NB4 (cell line): ENCODE measurements around the gene PTGES3.

ENCODE experiments used
- CTCF ChIP-seq: IDR thresholded peaks from one replicate; pipeline ENCODE4 v1.5.1; 2012; ENCODE audit warnings: low read depth, low read length
- POLR2A ChIP-seq: IDR thresholded peaks from 2 replicates; pipeline ENCODE4 v1.6.1; 2011; ENCODE audit warnings: mild to moderate bottlenecking; ENCODE audit not compliant: insufficient read length; ENCODE audit errors: extremely low read depth

- no peak for TF ChIP-seq CTCF
- no peak for TF ChIP-seq POLR2A
These were observed 5.8 kb downstream of the PTGES3 start for GRCh38 chr12:56682323-56682722.
